Mononuclear cell (primary cell): ENCODE results near the gene ARHGAP40. TPM values are rescaled to one million over a fixed set of nuclear protein-coding genes. Genes with fewer than 3 reads are reported as not detected.

Experiments
- H3K27me3 ChIP-seq: 2 replicates; pipeline ENCODE4 v1.6.0; 2011; ENCODE audit warnings: low read length, control low read depth; ENCODE audit not compliant: insufficient read depth
- H3K4me1 ChIP-seq: 2 replicates; pipeline ENCODE4 v1.5.1; 2011; ENCODE audit warnings: mild to moderate bottlenecking, low read length, control low read depth; ENCODE audit not compliant: insufficient read depth
- H3K4me3 ChIP-seq: 2 replicates; pipeline ENCODE4 v1.5.1; 2011; ENCODE audit warnings: mild to moderate bottlenecking, low read length, moderate library complexity
- H3K9me3 ChIP-seq: 2 replicates; pipeline ENCODE4 v1.5.1; 2011; ENCODE audit warnings: low read depth, mild to moderate bottlenecking, control low read depth, low read length
- total RNA-seq: library from RNA; depleted of rRNA; stranded (reverse); fragments of >200 nt; gene quantifications from one replicate; pipeline ENCODE4 v1.2.3, GENCODE V29; 2012

ARHGAP40 gene
- total RNA-seq, 1 donor, result not detected

GRCh38 chr20:38625896-38626295 is 24.3 kb downstream of the ARHGAP40 start:
- H3K27me3 ChIP-seq, result no peaks in the 10 kb centered on the region
- H3K9me3 ChIP-seq, result no peaks in the 10 kb centered on the region
- no peaks in the 10 kb centered on the region for H3K4me1 ChIP-seq
- H3K4me3 ChIP-seq, result no peak overlapping the region

GRCh38 chr20:38626921-38627659 is 25.5 kb downstream of the ARHGAP40 start:
- Histone ChIP-seq H3K27me3 (no peaks in the 10 kb centered on the region), H3K9me3 (no peaks in the 10 kb centered on the region), H3K4me1 (no peaks in the 10 kb centered on the region), H3K4me3 (no peak overlapping the region)

GRCh38 chr20:38628580-38629470 is 27.2 kb downstream of the ARHGAP40 start:
- H3K27me3 ChIP-seq, result no peaks in the 10 kb centered on the region
- no peaks in the 10 kb centered on the region for H3K4me1 ChIP-seq
- H3K9me3 ChIP-seq, result no peaks in the 10 kb centered on the region
- H3K4me3 ChIP-seq, result no peak overlapping the region

DNA sequence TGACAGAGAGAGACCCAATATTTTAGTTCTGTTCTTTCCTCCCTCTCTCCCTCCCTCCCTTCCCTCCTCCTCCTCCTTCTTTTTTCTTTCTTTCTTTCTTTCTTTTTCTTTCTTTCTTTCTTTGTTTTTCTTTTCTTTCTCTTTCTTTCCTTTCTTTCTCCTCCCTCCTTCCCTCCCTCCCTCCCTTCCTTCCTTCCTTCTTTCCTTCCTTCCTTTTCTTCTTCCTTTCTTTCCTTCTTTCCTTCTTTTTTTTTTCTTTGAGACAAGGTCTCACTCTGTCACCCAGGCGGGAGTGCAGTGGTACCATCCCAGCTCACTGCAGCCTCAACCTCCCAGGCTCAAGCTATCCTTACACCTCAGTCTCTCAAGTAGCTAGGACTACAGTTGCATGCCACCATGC is 28.4 kb downstream of the ARHGAP40 start:
- H3K4me1 ChIP-seq, result no peaks in the 10 kb centered on the region

DNA sequence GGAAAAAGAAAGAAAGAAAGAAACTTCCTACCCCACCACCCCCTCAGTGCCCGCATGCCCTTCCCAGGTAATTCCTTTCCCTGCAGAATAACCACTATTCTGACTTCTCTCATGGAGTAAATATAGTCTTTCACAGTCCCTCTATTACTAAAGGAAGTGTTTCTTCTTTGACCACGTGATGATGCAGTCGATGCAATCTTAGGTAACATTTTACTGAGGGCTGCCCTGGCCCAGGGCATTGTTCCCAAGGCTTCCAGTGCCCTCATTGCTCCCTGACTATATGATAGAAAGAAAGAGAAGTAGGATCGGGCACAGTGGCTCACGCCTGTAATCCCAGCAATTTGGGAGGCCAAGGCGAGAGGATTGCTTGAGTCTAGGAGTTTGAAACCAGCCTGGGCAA is 29.1 kb downstream of the ARHGAP40 start:
- no peaks in the 10 kb centered on the region for H3K9me3 ChIP-seq
- no peak overlapping the region for H3K4me3 ChIP-seq
- H3K4me1 ChIP-seq, result no peaks in the 10 kb centered on the region
- H3K27me3 ChIP-seq, result peaks cover 4% of the 10 kb centered on the region

More for the DNA sequence above, 28.4 kb downstream of the ARHGAP40 start:
- no peaks in the 10 kb centered on the region for H3K9me3 ChIP-seq
- H3K27me3 ChIP-seq, result peaks cover 4% of the 10 kb centered on the region
- no peak overlapping the region for H3K4me3 ChIP-seq

GRCh38 chr20:38631155-38632022 is 29.8 kb downstream of the ARHGAP40 start:
- H3K9me3 ChIP-seq, result no peaks in the 10 kb centered on the region
- no peaks in the 10 kb centered on the region for H3K4me1 ChIP-seq
- H3K27me3 ChIP-seq, result peaks cover 4% of the 10 kb centered on the region
- H3K4me3 ChIP-seq, result no peak overlapping the region

- Histone ChIP-seq H3K4me1 (no peaks in the 10 kb centered on the region), H3K4me3 (no peak overlapping the region), H3K27me3 (peaks cover 4% of the 10 kb centered on the region), H3K9me3 (no peaks in the 10 kb centered on the region)
These were observed 32.0 kb downstream of the ARHGAP40 start for GRCh38 chr20:38633577-38634093.

- Histone ChIP-seq H3K27me3 (peaks cover 4% of the 10 kb centered on the region), H3K9me3 (no peaks in the 10 kb centered on the region), H3K4me1 (no peaks in the 10 kb centered on the region), H3K4me3 (no peak overlapping the region)
These were observed 34.2 kb downstream of the ARHGAP40 start for GRCh38 chr20:38635721-38636288.

- H3K9me3 ChIP-seq, result no peaks in the 10 kb centered on the region
- no peaks in the 10 kb centered on the region for H3K4me1 ChIP-seq
- H3K27me3 ChIP-seq, result peaks cover 6% of the 10 kb centered on the region
- no peak overlapping the region for H3K4me3 ChIP-seq
These were observed 38.9 kb downstream of the ARHGAP40 start for GRCh38 chr20:38640521-38640920.

DNA sequence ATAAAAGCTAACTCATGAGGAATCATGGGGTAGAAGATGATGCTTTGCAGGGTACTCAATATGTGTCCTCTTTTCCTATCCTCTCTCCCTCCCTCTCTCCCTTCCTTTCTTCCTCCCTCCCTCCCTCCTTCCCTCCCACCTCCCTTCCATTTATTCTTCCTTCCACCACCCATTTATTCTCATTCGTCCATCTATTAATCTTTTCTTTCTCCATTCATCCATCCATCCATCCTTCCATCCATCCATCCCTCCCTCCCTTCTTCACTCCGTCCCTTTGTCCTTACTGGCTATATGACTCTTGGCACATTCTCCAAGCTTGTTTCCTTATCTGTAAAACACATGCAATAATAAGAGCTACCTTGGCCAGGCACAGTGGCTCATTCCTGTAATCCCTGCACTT is 40.9 kb downstream of the ARHGAP40 start:
- Histone ChIP-seq H3K4me1 (peaks cover 10% of the 10 kb centered on the region), H3K4me3 (no peak overlapping the region), H3K9me3 (no peaks in the 10 kb centered on the region), H3K27me3 (peaks cover 16% of the 10 kb centered on the region)

DNA sequence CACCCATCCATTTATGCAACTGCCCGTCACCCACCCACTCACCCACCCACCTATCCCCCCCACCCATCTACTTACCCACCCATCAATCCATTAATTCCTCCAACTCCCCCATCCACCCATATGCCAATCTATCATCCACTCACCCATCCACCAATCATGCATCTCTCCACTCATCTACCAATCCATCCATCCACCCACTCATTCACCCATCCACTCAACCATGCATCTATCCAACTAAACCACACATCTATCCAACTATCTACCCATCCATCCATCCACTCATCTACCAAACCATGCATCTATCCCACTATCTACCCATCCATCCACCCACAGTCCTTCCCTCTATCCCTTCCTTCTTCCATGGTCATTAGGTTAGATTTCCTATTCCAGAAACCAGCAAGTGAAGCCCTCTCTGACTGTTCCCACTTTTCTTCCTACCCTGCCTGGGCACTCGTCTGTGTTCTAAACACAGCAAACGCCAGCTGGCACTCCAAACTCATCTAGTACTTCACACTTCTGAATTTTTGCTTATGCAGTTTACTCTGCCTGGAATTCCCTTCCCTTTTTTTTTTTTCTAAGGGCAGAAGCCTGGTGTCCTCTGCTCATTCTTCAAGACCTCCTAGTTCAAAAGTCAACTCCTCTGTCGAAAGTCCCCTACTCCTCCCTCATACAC is 43.1 kb downstream of the ARHGAP40 start:
- no peaks in the 10 kb centered on the region for H3K9me3 ChIP-seq
- peaks cover 10% of the 10 kb centered on the region for H3K4me1 ChIP-seq
- no peak overlapping the region for H3K4me3 ChIP-seq
- H3K27me3 ChIP-seq, result peaks cover 23% of the 10 kb centered on the region

- Histone ChIP-seq H3K27me3 (peaks cover 28% of the 10 kb centered on the region), H3K4me3 (no peak overlapping the region), H3K4me1 (peaks cover 10% of the 10 kb centered on the region), H3K9me3 (no peaks in the 10 kb centered on the region)
These were observed 43.7 kb downstream of the ARHGAP40 start for GRCh38 chr20:38645351-38645750.

- Histone ChIP-seq H3K9me3 (no peaks in the 10 kb centered on the region), H3K4me1 (peaks cover 10% of the 10 kb centered on the region), H3K4me3 (no peak overlapping the region), H3K27me3 (peaks cover 28% of the 10 kb centered on the region)
These were observed 44.6 kb downstream of the ARHGAP40 start for GRCh38 chr20:38645980-38646858.
